ENCODE results near the gene LRRC3B. TPM values are rescaled to one million over a fixed set of nuclear protein-coding genes. Genes with fewer than 3 reads are reported as not detected.
A peak's percentile ranks its signal among the peaks of the same experiment; 100 is the strongest.

Gene LRRC3B
- total and polyA plus RNA-seq, 8 donors, result 0.20 to 2.9 (median 1.2) TPM; not detected in 3

DNA sequence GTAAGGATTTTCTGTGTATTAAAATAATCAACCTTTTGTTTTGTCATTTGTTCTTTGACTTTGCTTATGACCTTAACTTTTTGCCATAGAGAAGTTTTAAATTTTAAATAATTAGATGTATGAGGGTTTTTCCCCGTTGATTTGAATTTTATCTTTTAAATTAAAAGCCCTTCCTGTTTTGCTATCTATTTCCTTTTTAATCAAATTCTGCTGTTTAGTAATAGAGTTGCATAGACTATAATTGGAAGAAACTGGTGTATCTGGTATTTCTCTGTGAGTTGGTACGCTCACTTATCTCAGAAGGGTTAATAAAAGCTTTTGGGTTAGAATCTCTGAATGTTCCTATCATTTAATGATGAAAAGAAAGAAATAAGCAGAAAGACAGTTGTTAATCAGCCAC is 82.2 kb downstream of the LRRC3B start:
- 76 to 89% (median 83%) methylated on average over 2 of the region's 2 CpGs for WGBS, 5 donors
- DNase-seq, result no peak
- no peaks in the 10 kb centered on the region for H3K36me3 ChIP-seq
- TF ChIP-seq POLR2A (IDR thresholded peaks at IDR 0.05), result no peak
- no peak for TF ChIP-seq EP300 (IDR thresholded peaks at IDR 0.05)
- TF ChIP-seq POLR2AphosphoS5 (IDR thresholded peaks at IDR 0.05), result no peak
- TF ChIP-seq, protein P1, sequence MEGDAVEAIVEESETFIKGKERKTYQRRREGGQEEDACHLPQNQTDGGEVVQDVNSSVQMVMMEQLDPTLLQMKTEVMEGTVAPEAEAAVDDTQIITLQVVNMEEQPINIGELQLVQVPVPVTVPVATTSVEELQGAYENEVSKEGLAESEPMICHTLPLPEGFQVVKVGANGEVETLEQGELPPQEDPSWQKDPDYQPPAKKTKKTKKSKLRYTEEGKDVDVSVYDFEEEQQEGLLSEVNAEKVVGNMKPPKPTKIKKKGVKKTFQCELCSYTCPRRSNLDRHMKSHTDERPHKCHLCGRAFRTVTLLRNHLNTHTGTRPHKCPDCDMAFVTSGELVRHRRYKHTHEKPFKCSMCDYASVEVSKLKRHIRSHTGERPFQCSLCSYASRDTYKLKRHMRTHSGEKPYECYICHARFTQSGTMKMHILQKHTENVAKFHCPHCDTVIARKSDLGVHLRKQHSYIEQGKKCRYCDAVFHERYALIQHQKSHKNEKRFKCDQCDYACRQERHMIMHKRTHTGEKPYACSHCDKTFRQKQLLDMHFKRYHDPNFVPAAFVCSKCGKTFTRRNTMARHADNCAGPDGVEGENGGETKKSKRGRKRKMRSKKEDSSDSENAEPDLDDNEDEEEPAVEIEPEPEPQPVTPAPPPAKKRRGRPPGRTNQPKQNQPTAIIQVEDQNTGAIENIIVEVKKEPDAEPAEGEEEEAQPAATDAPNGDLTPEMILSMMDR (IDR thresholded peaks at IDR 0.05), result no peak
- no peaks in the 10 kb centered on the region for H3K27me3 ChIP-seq
- no peaks in the 10 kb centered on the region for H3K9me3 ChIP-seq
- no peaks in the 10 kb centered on the region for H3K4me1 ChIP-seq
- H3K4me3 ChIP-seq, result no peak overlapping the region
- intact Hi-C loops (cut with DNase I; ENCODE audit: low total_unique reads), result no loop called here
- no peak overlapping the region for H3K27ac ChIP-seq

DNA sequence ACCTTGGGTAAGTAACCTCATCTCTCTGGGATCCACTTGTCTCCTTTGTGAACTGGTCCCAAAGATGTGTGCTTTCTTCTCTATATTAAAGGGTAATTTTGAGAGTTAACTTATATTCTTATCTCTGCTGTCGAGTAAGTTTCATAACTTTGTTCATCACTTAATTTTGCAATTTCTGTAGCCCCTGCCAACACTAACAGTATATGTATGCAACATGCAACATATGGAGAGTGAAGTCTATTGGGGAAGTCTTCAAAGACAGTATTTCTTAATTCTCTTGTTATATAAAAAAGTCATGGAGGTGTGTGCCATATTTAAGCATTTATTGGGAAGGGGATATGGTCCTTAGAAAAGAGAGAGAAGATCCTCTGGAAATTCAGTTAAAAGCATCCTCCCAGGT is 85.9 kb downstream of the LRRC3B start:
- peaks cover 0 to 4% (median 0%) of the 10 kb centered on the region in 4 donors for H3K4me1 ChIP-seq
- no peak for TF ChIP-seq EP300 (IDR thresholded peaks at IDR 0.05)
- TF ChIP-seq, protein P1 (IDR thresholded peaks at IDR 0.05), result no peak
- TF ChIP-seq POLR2AphosphoS5 (IDR thresholded peaks at IDR 0.05), result no peak
- no peak for TF ChIP-seq POLR2A (IDR thresholded peaks at IDR 0.05)
- no peak for DNase-seq
- 86 to 95% (median 91%) methylated on average over 1 of the region's 1 CpG for WGBS, 5 donors
- H3K27ac ChIP-seq, result no peak overlapping the region
- H3K4me3 ChIP-seq, result no peak overlapping the region
- H3K36me3 ChIP-seq, result no peaks in the 10 kb centered on the region
- no peaks in the 10 kb centered on the region for H3K9me3 ChIP-seq
- intact Hi-C loops (cut with DNase I; ENCODE audit: low total_unique reads), result no loop called here
- H3K27me3 ChIP-seq, result no peaks in the 10 kb centered on the region

DNA sequence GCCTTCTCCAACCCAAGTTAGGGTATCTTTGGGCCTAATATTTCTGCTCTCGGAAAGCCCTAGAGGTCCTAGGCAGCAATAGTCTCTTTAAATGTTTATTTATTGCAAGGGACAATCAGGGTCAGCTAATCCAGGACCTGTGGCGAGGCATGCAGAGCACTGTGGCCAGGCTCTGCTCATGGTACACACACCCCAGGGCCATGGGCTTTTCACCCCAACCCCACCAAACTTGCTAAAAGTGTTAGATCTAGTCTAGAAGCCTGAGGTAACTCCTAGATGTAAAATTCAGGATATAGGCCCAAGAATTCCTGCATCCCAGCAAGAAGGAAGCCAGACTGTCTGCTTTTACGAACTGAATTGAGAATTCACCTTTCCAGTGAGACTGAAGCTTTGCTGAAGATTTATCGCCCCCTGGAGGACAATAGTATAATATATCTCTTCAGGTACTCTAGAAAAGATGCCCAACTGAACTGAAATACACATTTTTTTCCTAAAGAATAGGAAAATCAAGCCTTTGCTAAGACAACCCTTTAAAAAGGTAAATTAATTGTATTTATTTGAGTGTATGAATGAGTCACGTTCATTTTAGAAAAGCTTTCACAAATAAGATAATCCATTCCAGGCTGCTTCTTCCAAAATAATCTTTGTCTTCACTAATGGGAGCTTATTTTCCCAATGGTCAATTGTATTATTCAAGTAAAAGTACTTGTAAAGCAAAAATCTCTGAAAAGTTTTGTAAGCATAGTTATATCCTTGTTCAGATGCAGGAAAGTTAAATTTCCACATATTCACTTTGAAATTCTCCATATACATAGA is 89.8 kb downstream of the LRRC3B start:
- peak in 1 of 2 donors; percentile 82 for DNase-seq
- 24 to 34% (median 34%) methylated on average over 4 to 5 of the region's 5 CpGs for WGBS, 5 donors
- H3K27me3 ChIP-seq, result no peaks in the 10 kb centered on the region
- no peaks in the 10 kb centered on the region for H3K9me3 ChIP-seq
- peaks cover 0 to 4% (median 0%) of the 10 kb centered on the region in 4 donors for H3K4me1 ChIP-seq
- H3K27ac ChIP-seq, result no peak overlapping the region
- intact Hi-C loops (cut with DNase I; ENCODE audit: low total_unique reads), result no loop called here
- TF ChIP-seq POLR2A (IDR thresholded peaks at IDR 0.05) (no peak), POLR2AphosphoS5 (IDR thresholded peaks at IDR 0.05) (no peak), EP300 (IDR thresholded peaks at IDR 0.05) (no peak)
- TF ChIP-seq, protein P1 (IDR thresholded peaks at IDR 0.05), result peak in 5 of 7 experiments; percentile 20 to 65 (median 52)
- no peaks in the 10 kb centered on the region for H3K36me3 ChIP-seq
- H3K4me3 ChIP-seq, result no peak overlapping the region

DNA sequence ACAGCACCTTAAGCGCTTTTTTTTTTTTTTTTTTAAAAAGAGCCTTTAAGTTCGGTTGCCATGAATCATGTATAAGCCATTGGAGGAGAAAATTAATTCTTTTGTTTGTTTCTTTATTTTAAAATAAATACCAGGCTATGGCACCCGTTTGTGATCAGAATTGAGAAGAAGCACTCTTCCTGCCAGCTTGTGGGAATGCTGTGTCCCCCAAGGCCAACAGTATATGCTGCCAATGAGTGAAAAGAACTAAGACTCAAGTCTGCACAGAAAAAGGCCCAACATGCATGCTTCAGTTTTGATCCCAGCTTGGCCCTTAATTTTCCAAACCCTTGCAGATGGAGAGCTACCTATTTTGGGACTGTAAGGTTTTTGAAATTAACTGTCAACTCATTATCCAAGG is 90.5 kb downstream of the LRRC3B start:
- Histone ChIP-seq H3K36me3 (no peaks in the 10 kb centered on the region), H3K27me3 (no peaks in the 10 kb centered on the region), H3K9me3 (no peaks in the 10 kb centered on the region), H3K4me1 (peaks cover 0 to 4% (median 0%) of the 10 kb centered on the region in 4 donors), H3K27ac (no peak overlapping the region), H3K4me3 (no peak overlapping the region)
- 60 to 74% (median 70%) methylated on average over 3 of the region's 3 CpGs for WGBS, 5 donors
- no peak for DNase-seq
- TF ChIP-seq, protein P1 (IDR thresholded peaks at IDR 0.05), result no peak
- TF ChIP-seq POLR2A (IDR thresholded peaks at IDR 0.05) (no peak), POLR2AphosphoS5 (IDR thresholded peaks at IDR 0.05) (no peak), EP300 (IDR thresholded peaks at IDR 0.05) (no peak)
- intact Hi-C loops (cut with DNase I; ENCODE audit: low total_unique reads), result no loop called here

Data from stomach (tissue), 9 donors.